ENCODE measurements around the gene ALDH1A1.
"Not testable (repeated sequence)": the region's sequence is repeated elsewhere in the genome, so short reads cannot be mapped to it uniquely, and the experiment has no call there.

The ALDH1A1 gene

GRCh38 chr9:72864327-72864726 is 88.5 kb downstream of the ALDH1A1 start:
- no peak for DNase-seq (ENCODE audit: low read depth)
- no peak overlapping the region for H3K4me3 ChIP-seq (ENCODE audit: low read depth, low read length)
- no peak for TF ChIP-seq CTCF (conservative IDR thresholded peaks at IDR 0.05; ENCODE audit: low read depth, low read length)

GRCh38 chr9:72863456-72864094 is 89.3 kb downstream of the ALDH1A1 start:
- no peak for DNase-seq (ENCODE audit: low read depth)
- no peak overlapping the region for H3K4me3 ChIP-seq (ENCODE audit: low read depth, low read length)
- TF ChIP-seq CTCF (conservative IDR thresholded peaks at IDR 0.05; ENCODE audit: low read depth, low read length) = no peak

GRCh38 chr9:72862788-72863187 is 90.1 kb downstream of the ALDH1A1 start:
- H3K4me3 ChIP-seq (ENCODE audit: low read depth, low read length); DNase-seq (ENCODE audit: low read depth): not testable (repeated sequence)

GRCh38 chr9:72858089-72858912 is 94.6 kb downstream of the ALDH1A1 start:
- H3K4me3 ChIP-seq (ENCODE audit: low read depth, low read length) = no peak overlapping the region
- no peak for TF ChIP-seq CTCF (conservative IDR thresholded peaks at IDR 0.05; ENCODE audit: low read depth, low read length)
- DNase-seq (ENCODE audit: low read depth) = peak; percentile 12

GRCh38 chr9:72857624-72857996 is 95.2 kb downstream of the ALDH1A1 start:
- TF ChIP-seq CTCF (conservative IDR thresholded peaks at IDR 0.05; ENCODE audit: low read depth, low read length) = no peak
- DNase-seq (ENCODE audit: low read depth) = no peak
- no peak overlapping the region for H3K4me3 ChIP-seq (ENCODE audit: low read depth, low read length)

- peak; percentile 78 for TF ChIP-seq CTCF (conservative IDR thresholded peaks at IDR 0.05; ENCODE audit: low read depth, low read length)
- DNase-seq (ENCODE audit: low read depth) = peak; percentile 86
- H3K4me3 ChIP-seq (ENCODE audit: low read depth, low read length) = no peak overlapping the region
Measured at GRCh38 chr9:72856972-72857623, 95.8 kb downstream of the ALDH1A1 start.

GRCh38 chr9:72855890-72856523 is 96.8 kb downstream of the ALDH1A1 start:
- no peak for TF ChIP-seq CTCF (conservative IDR thresholded peaks at IDR 0.05; ENCODE audit: low read depth, low read length)
- DNase-seq (ENCODE audit: low read depth) = no peak
- no peak overlapping the region for H3K4me3 ChIP-seq (ENCODE audit: low read depth, low read length)
